HG03025 (cell line): ENCODE measurements around the gene UBE2V1.
A peak's percentile ranks its signal among the peaks of the same experiment; 100 is the strongest.
"Not testable (repeated sequence)": the region's sequence is repeated elsewhere in the genome, so short reads cannot be mapped to it uniquely, and the experiment has no call there.

Experiments used
- ATAC-seq: cut with Tn5 transposase; IDR thresholded peaks from one replicate; pipeline ENCODE4 v1.9.1; 2021; ENCODE audit warnings: mild to moderate bottlenecking, moderate library complexity; ENCODE audit not compliant: unreplicated experiment, low FRiP score

Gene UBE2V1

GRCh38 chr20:50112512-50113419, at the start of gene UBE2V1:
TSS of gene UBE2V1 (minus strand) at chr20:50113150. CDS start at chr20:50113128, 22 bp downstream.
- ATAC-seq: peak; percentile 42

GRCh38 chr20:50161494-50161893, 48.5 kb upstream of the UBE2V1 start:
- not testable (repeated sequence) for ATAC-seq

- peak; percentile 79 for ATAC-seq
Measured at GRCh38 chr20:50153500-50154377, 40.8 kb upstream of the UBE2V1 start, which contains the start of gene PEDS1. TSS of gene PEDS1 (minus strand) at chr20:50153723. CDS start at chr20:50153637, 86 bp downstream.

- no peak for ATAC-seq
Measured at GRCh38 chr20:50153153-50153499, 40.2 kb upstream of the UBE2V1 start.

- no peak for ATAC-seq
Measured at GRCh38 chr20:50152394-50153152, 39.6 kb upstream of the UBE2V1 start.

- ATAC-seq: no peak
Measured at GRCh38 chr20:50151034-50151743, 38.2 kb upstream of the UBE2V1 start.

GRCh38 chr20:50149481-50150254, 36.7 kb upstream of the UBE2V1 start:
- ATAC-seq: no peak

GRCh38 chr20:50146732-50147662, 34.0 kb upstream of the UBE2V1 start:
- peak; percentile 55 for ATAC-seq

- ATAC-seq: no peak
Measured at GRCh38 chr20:50146214-50146613, 33.3 kb upstream of the UBE2V1 start.

- ATAC-seq: no peak
Measured at GRCh38 chr20:50145566-50145965, 32.6 kb upstream of the UBE2V1 start.

GRCh38 chr20:50144362-50144761, 31.4 kb upstream of the UBE2V1 start:
- no peak for ATAC-seq

GRCh38 chr20:50142812-50143211, 29.9 kb upstream of the UBE2V1 start:
- no peak for ATAC-seq

- ATAC-seq: no peak
Measured at GRCh38 chr20:50141811-50142561, 29.0 kb upstream of the UBE2V1 start.

- ATAC-seq: no peak
Measured at GRCh38 chr20:50141018-50141675, 28.2 kb upstream of the UBE2V1 start.

- no peak for ATAC-seq
Measured at GRCh38 chr20:50140339-50140859, 27.4 kb upstream of the UBE2V1 start.
